Ishikawa (cell line): ENCODE measurements around the gene IQSEC3.
A peak's percentile ranks its signal among the peaks of the same experiment; 100 is the strongest.

Source experiments
- CEBPB ChIP-seq: IDR thresholded peaks from 2 replicates; pipeline ENCODE4 v1.6.1; 2012
- CREB1 ChIP-seq: IDR thresholded peaks from 2 replicates; pipeline ENCODE4 v1.6.1; 2012; ENCODE audit warnings: low read depth
- EGR1 ChIP-seq: IDR thresholded peaks from 2 replicates; pipeline ENCODE4 v1.6.1; 2012
- EP300 ChIP-seq: IDR thresholded peaks from 2 replicates; pipeline ENCODE4 v1.6.1; 2012; ENCODE audit warnings: borderline replicate concordance
- FOXM1 ChIP-seq: IDR thresholded peaks from 2 replicates; pipeline ENCODE4 v1.6.1; 2012; ENCODE audit warnings: low read depth, borderline replicate concordance
- MAX ChIP-seq: IDR thresholded peaks from 2 replicates; pipeline ENCODE4 v1.6.1; 2012
- NFIC ChIP-seq: IDR thresholded peaks from 2 replicates; pipeline ENCODE4 v1.6.1; 2012
- RAD21 ChIP-seq: IDR thresholded peaks from 2 replicates; pipeline ENCODE4 v1.6.1; 2012; ENCODE audit warnings: low read depth
- TAF1 ChIP-seq: IDR thresholded peaks from 2 replicates; pipeline ENCODE4 v1.6.1; 2012; ENCODE audit warnings: low read depth, mild to moderate bottlenecking
- TCF12 ChIP-seq: IDR thresholded peaks from 2 replicates; pipeline ENCODE4 v1.6.1; 2012; ENCODE audit warnings: low read depth
- TEAD4 ChIP-seq: IDR thresholded peaks from 2 replicates; pipeline ENCODE4 v1.6.1; 2012
- USF1 ChIP-seq: IDR thresholded peaks from 2 replicates; pipeline ENCODE4 v1.6.1; 2012
- YY1 ChIP-seq: IDR thresholded peaks from 2 replicates; pipeline ENCODE4 v1.6.1; 2012; ENCODE audit warnings: low read depth
- ZBTB7A ChIP-seq: IDR thresholded peaks from 2 replicates; pipeline ENCODE4 v1.6.1; 2012; ENCODE audit warnings: low read depth
- TF ChIP-seq, protein P1 (sequence below): IDR thresholded peaks from 2 replicates; pipeline ENCODE4 v1.6.1; 2012; ENCODE audit warnings: low read depth, mild to moderate bottlenecking

The IQSEC3 gene

GRCh38 chr12:211142-211465 lies 144.5 kb downstream of the IQSEC3 start:
- TF ChIP-seq MAX (no peak), USF1 (no peak)

DNA sequence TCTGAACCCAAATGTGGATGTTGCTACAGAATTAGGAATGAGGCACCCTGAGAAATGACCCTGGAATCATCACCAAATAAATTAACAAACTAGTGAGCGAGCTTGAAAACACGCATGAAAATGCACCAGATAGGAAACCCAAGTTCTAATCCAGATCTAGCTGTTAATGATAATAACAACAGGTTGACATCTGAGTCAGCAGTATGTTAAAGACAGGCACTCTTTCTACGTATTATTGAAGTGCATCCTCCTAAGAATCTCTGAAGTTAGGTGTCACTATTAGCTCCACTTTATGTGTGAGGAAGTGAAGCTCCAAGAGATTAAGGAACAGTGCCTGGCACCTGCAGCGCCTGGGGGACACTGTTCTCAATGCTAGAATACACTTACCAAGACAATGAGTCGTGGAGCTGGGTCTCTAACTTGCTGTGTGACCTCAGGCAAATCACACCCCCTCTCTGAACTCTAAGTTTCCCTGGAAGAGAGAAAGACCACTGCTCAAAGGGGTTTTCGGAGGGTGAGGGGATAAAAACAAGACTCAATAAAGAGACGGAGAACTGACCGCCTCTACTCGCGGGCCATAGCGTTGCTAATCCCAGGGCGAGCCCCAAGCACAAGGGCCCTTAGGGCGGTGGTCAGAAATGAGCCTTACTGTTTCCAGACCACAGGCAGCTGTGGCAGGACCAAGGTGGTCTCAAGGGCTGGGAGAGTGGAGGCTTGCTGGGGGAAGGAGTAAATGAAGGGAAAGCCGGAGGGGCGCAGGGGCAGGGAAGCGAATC lies 145.3 kb downstream of the IQSEC3 start:
- TF ChIP-seq RAD21 = no peak
- TF ChIP-seq TAF1 = no peak
- no peak for TF ChIP-seq TCF12
- TF ChIP-seq MAX = no peak
- TF ChIP-seq CEBPB = no peak
- no peak for TF ChIP-seq FOXM1
- no peak for TF ChIP-seq EP300
- TF ChIP-seq TEAD4 = no peak
- no peak for TF ChIP-seq EGR1
- TF ChIP-seq USF1 = no peak
- no peak for TF ChIP-seq YY1
- no peak for TF ChIP-seq ZBTB7A
- TF ChIP-seq CREB1 = no peak

- TF ChIP-seq TCF12 = no peak
- TF ChIP-seq MAX = no peak
- TF ChIP-seq, protein P1, sequence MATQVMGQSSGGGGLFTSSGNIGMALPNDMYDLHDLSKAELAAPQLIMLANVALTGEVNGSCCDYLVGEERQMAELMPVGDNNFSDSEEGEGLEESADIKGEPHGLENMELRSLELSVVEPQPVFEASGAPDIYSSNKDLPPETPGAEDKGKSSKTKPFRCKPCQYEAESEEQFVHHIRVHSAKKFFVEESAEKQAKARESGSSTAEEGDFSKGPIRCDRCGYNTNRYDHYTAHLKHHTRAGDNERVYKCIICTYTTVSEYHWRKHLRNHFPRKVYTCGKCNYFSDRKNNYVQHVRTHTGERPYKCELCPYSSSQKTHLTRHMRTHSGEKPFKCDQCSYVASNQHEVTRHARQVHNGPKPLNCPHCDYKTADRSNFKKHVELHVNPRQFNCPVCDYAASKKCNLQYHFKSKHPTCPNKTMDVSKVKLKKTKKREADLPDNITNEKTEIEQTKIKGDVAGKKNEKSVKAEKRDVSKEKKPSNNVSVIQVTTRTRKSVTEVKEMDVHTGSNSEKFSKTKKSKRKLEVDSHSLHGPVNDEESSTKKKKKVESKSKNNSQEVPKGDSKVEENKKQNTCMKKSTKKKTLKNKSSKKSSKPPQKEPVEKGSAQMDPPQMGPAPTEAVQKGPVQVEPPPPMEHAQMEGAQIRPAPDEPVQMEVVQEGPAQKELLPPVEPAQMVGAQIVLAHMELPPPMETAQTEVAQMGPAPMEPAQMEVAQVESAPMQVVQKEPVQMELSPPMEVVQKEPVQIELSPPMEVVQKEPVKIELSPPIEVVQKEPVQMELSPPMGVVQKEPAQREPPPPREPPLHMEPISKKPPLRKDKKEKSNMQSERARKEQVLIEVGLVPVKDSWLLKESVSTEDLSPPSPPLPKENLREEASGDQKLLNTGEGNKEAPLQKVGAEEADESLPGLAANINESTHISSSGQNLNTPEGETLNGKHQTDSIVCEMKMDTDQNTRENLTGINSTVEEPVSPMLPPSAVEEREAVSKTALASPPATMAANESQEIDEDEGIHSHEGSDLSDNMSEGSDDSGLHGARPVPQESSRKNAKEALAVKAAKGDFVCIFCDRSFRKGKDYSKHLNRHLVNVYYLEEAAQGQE = no peak
- no peak for TF ChIP-seq EGR1
- no peak for TF ChIP-seq EP300
Measured at GRCh38 chr12:212415-212714, 145.8 kb downstream of the IQSEC3 start.

DNA sequence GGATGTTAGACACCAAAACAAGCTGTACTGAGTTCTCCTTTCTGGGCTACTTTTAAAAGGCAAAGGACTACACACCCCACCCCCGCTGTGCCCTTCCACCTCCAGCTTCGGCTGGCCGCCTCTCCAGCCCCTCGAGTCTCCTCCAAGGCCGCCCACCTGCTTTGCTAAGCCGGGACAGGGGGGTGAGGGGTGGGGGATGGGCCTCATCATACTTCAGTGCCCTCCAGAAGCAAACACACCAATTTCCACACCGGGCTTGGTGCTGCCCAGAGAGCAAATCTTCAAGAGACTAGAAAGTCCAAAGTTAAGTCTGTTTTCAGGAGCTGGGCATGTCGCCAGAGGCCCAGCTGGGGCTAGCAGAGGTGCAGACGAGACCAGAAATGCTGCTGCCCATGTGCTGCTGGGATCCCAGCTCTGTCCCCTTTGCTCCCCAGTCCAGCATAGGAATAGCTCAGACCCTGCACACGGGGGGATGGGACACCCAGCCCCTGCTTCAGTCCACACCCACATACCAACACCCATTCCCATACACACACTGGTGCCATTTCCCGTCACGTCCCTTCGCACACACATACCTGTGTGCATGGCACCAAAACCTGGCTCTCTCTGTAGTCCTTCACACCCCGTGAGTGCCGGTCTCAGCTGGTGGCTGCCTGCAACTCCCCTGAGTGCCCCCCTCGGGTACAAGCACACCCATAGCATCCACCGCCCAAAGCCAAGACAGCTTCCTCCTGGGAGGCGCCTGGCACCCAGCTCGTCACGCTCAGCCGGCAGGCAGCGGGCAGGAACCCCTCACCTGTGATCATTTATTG lies 146.4 kb downstream of the IQSEC3 start:
- TF ChIP-seq FOXM1 = no peak
- no peak for TF ChIP-seq TAF1
- TF ChIP-seq TEAD4 = peak; percentile 89
- no peak; the same call in 1 of the 2 replicates for TF ChIP-seq TCF12
- peak; percentile 69 for TF ChIP-seq NFIC
- peak; percentile 67 for TF ChIP-seq MAX
- TF ChIP-seq EP300 = peak; percentile 59; the same call in 1 of the 2 replicates
- TF ChIP-seq RAD21 = peak; percentile 16; the same call in 1 of the 2 replicates
- no peak for TF ChIP-seq CEBPB
- TF ChIP-seq ZBTB7A = peak; percentile 43
- peak; percentile 53; the same call in 1 of the 2 replicates for TF ChIP-seq YY1
- no peak for TF ChIP-seq CREB1
- no peak for TF ChIP-seq USF1
- 0 out of 2 replicates have a peak, but pooled peaks have one; percentile 24 for TF ChIP-seq EGR1
- TF ChIP-seq, protein P1 = no peak

- no peak for TF ChIP-seq CREB1
- TF ChIP-seq EGR1 = no peak
- TF ChIP-seq RAD21 = no peak
- no peak for TF ChIP-seq YY1
- no peak for TF ChIP-seq CEBPB
- no peak for TF ChIP-seq MAX
- no peak for TF ChIP-seq EP300
- TF ChIP-seq FOXM1 = no peak
- no peak for TF ChIP-seq ZBTB7A
- TF ChIP-seq TCF12 = no peak
- no peak for TF ChIP-seq NFIC
Measured at GRCh38 chr12:213527-213932, 147.0 kb downstream of the IQSEC3 start.
